Measurements from ENCODE around the gene PLIN4.
A peak's percentile ranks its signal among the peaks of the same experiment; 100 is the strongest.

The PLIN4 gene

DNA sequence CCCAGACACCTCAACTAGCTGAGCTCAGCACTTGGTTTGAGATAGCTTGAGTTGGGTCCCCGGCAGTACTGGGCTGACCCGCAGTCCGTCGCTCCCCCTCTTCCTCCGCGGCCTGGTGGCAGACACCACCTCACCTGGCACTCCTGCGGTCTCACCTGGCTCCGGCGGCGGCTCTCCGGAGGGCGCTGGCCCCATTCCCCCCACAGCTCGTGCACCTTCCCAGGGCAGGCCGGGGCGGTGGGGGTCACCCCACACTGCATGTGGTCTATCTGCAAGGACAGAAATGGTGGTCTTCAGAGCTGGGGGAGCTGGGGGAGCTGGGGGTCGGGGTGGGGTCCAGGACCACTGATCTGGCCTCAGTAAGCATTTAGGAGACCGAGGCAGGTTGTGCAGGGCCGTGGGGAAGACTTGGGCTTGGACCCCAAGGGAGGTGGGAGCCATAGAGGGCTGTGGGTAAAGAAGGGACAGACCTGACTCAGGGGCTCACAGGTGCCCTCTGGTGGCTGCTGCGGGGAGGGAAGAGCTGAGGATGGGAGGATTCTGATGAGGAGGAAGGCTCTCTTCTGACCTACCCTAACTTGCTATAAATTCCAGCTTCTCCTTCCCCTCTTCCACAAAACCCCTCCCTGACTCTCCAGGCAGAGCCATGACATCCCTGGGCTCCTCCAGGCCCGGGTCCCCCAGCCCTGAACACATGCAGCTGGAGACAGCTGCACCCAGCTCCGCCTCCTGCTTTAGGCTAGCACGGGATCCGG, 6.7 kb upstream of the PLIN4 start:
- peak; percentile 39 for DNase-seq

DNA sequence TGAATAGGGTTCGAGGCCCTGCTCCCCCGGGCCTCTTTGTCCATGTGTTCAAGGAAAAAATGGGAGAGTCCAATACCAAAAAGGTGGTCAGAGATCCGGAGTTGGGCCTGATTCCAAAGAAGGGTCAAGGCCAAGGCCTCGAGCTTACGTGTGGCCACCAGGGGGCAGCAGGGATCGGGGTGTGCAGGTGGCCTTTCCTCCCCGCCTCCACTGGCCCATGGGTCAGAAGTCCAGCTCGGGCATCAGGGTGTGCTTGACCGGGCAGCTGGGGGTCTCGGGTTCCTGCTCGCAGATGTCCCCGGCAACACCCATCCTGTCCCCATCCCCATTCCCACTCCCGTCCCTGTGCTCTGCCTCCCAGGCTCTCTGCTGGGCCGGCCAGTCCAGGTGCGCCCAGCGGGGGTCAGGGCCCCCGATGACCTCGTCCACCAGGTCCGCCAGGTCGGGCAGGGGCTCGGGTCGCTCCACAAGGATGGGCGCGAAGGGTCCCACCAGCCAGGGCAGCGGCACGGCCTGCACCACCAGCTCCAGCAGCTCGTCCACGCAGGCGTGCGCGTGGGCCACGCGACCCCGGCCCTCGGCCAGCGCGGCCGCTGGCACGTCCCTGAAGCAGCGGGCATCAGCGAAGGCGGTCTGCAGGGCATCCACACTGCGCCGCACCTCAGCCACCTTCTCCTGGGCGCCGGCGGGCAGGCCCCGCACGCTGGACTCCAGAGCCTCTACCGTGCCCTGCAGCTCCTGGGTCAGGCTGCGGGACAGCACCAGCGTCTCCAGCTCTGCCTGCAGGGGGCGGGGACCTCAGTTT, 5.2 kb upstream of the PLIN4 start:
- no peak for DNase-seq

DNA sequence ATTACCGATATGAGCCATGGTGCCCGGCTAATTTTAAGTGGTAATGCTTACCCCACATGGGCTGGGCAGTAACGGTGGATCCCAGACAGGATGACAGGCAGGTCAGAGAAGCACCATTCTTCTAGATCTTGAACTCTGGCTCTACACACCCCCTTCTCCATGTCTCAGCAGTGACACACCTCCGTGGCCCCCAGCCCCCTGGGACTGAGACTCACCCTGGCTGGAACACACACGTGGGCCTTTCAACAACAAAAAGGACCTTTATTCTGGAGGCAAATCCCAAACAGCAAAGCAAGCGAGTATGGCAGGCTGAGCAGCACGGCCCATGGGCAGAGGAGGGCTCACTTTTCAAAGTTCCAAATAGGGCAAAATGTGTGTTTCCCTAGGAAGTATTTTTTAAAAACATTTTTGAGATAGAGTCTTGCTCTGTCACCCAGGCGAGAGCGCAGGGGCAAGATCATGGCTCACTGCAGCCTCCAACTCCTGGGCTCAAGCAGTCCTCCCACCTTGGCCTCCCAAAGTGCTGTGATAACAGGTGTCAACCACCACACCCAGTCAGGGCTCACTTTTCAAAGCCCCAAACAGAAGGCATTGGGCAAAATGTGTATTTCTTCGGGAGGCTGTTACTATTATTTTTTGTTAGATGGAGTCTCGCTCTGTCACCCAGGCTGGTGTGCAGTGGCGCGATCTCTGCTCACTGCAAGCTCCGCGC, 4.2 kb upstream of the PLIN4 start:
- no peak for DNase-seq

DNA sequence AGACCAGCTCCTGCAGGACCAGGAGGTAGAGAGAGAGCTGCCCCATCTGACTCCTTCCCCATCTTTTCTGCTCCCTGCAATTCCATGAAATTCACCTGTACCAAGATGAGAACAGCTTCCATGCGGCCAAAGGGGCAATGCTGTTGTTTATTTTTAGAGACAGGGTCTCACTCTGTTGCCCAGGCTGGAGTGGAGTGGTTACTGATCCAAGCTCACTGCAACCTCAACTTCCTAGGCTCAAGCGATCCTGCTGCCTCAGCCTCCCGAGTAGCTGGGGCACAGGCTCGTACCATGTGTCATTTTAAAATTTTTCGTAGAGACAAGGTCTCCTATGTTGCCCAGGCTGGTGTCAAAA, 3.6 kb upstream of the PLIN4 start:
- DNase-seq, result no peak

DNA sequence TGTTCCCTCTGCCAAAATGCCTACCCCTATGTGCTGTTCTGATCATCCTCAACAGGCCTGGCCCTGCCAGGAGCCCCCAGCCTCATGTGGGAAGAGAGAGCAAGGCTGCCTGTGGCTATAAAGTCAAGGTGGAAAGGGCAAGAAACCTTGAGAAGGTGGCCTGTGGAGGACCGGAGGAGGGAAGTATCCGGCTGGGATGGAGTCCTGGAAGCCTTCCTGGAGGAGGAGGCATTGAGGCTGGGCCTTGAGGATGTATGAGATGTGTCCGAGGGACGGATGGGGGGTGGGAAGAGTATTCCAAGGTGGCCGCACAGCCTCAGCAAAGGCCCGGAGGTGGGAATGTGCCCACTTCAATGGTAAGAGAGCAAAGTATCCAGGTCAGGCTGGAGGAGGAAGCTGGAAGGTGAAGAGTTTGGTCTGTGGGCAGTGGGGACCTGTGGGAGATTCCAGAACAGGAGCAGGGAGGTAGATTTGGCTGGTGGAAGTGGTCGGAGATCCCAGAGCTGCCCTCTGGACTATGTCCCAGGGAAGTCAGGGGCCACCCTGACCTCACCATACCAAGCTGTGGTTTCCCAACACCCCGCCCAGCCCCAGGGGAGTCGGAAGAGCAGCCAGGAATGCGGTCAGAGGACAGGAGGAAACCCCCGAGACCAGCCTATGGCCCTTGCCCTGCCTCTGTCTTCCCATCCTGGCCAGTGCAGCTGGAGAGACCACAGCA, 3.0 kb upstream of the PLIN4 start:
- no peak for DNase-seq

DNA sequence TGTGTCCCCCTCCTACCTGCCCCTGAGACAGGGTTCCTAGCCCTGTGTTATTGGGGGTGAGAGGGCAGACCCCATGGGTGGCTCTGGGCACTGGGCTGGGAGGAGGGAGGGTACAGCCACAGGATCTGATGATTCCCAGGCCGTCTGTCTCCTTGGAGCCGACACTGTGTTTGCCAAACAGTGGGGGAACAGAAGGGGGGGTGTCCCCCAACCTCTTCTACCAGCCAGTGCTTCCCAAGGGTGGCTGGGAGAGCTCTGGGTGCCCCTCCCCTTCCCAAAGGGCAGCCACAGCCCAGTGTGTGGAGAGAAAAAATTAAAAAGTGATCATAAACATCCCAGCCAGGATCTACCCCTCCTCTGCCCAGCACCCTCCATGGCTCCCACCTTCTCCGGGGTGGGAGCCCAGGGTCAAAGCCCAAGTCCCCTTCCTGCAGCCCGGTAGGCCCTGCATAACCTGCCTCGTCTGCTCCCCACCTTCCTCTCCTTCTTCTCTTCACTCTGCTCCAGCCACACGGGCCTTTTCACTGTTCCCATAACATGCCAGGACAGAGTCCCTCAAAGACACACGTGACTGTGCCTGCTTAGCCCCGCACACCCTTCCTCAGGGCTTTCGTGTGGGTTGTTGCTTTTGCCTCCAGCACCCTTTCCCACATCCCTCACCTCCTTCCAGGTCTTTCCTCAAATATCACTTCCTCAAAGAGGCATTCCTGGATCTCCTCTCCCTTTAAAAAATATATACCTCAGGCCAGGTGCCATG, 1.4 kb upstream of the PLIN4 start:
- no peak for DNase-seq

DNA sequence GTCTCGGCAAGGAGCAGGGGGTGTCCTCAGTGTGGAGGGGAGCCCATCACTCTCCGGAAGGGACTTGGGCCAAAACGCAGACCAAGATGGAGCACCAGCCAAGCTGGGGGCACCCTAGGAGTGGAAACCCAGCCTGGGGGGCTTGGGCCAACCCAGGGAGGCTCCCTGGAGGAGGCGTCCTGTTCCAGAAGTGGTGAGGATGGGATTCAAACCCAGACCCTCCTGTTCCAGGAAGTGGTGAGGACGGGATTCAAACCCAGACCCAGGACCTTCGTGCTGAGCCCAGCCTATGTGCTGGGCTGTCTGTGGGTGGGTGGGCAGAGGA, 848 bp upstream of the PLIN4 start:
- no peak for DNase-seq

DNA sequence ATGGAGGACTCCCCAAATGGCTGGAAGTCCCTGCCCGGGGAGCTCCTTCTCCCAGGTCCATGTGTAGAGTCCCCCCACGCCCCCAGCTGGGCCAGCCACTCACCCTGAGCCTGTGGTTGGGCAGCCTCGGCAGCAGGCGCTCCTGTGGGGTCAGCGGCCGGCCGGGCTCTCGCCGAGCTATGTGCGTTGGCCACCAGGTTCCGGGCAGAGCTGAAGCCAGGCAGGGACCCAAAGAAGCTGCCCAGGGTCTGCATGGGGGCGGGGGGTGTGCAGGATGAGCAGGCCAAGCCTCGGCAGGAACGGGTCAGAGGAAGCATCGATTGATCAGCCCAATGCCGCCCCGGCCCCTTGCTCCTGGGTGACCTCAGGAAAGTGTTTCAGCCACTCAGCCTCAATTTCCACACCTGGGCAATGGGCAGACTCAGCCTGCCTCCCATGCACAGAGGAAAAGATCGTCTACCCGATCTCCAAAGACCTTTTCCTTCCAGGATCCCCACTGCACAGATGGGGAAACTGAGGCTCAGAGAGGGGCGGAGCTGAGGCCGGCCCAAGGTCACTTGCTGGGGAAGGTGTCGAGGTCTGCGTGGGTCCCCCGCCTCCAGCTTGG, 732 bp downstream of the PLIN4 start:
- no peak for DNase-seq

DNA sequence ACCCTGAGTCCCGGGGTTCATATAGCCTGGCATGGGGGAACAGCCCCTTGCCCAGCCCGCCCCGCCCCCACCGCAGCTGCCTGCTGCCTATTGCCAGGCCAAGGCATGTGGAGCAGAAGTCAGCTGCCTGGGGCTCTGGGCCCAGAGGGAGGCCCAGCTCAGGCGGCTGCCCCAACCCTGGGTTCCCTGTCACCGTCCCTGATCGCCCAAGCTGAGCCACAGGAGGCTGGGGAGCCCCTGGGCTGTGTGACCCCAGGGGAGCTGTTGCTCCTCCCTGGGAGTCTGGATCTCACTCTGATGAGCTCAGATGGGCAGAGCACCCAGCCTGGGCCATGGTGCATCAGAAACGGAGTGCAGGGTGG, 1.4 kb downstream of the PLIN4 start:
- DNase-seq, result no peak

DNA sequence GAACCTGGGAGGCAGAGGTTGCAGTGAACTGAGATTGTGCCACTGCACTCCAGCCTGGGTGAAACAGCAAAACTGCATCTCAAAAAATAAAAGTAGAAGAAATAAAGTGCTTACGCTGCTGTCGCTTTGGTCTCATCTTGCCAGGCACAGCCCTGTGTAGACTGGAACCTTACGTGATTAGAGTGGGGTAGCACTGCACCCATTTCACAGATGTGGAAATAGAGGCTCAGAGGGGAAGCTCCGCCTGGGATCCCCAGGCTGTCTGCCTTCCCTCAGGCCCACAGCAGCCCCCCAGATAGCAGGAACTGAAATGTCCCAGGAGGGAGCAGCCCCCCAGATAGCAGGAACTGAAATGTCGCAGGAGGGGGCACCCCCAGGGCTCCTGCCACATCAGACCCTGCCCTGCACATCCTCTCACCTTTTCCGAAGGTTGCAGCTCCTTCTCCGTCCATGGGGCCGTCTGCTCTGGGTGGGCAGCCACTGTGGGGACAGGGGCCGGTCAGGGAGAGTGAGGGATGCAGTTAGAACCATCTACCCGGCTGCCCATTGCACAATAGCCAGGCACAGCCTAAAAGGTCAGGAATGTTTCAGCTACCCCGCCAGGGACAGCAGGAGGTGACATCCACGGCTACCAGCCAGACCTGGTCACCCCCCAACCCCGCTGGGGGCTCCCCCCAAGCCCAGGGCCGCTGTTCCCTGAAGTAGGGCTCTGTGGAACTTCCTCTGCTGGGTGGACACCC, 1.9 kb downstream of the PLIN4 start:
- no peak for DNase-seq

DNA sequence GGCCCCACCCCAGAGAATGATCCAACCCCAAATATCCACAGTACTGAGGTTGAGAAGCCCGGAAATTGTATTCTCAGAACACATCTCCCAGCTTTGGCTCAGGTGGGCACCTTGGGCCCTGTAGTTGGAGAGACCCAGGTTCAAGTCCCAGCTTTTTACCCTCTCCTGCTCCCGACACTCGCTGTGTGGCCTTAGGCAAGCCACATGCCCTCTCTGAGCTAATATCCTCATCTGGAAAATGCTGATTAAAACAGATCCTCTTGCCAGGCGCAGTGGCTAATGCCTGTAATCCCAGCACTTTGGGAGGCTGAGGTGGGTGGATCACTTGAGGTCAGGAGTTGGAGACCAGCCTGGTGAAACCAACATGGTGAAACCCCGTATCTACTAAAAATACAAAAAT, 2.6 kb downstream of the PLIN4 start:
- no peak for DNase-seq

DNA sequence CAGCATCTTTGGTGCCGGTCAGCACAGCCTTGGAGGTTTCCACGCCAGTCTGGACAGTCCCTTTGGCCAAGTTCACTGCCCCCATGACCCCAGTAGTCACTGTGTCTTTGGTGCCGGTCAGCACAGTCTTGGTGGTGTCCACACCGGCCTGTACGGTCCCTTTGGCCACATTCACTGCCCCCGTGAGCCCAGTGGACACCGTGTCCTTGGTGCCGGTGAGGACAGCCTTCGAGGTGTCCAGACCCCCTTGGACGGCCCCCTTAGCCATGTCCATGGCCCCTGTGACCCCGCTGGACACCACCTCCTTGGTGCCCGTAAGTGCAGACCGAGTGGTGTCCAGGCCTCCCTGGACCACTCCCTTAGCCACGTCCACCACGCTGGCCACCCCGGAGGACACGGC, 5.0 kb downstream of the PLIN4 start:
- no peak for DNase-seq

DNA sequence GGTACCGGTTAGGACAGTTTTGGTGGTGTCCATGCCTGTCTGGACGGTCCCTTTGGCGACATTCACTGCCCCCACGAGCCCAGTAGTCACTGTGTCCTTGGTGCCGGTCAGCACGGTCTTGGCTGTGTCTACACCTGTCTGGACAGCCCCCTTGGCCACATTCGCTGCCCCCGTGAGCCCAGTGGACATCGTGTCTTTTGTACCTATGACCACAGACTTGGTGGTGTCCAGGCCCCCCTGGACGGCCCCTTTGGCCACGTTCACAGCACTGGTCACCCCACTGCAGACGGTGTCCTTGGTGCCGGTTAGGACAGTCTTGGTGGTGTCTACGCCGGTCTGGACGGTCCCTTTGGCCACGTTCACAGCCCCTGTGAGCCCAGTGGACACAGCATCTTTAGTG, 6.2 kb downstream of the PLIN4 start:
- DNase-seq, result no peak

DNA sequence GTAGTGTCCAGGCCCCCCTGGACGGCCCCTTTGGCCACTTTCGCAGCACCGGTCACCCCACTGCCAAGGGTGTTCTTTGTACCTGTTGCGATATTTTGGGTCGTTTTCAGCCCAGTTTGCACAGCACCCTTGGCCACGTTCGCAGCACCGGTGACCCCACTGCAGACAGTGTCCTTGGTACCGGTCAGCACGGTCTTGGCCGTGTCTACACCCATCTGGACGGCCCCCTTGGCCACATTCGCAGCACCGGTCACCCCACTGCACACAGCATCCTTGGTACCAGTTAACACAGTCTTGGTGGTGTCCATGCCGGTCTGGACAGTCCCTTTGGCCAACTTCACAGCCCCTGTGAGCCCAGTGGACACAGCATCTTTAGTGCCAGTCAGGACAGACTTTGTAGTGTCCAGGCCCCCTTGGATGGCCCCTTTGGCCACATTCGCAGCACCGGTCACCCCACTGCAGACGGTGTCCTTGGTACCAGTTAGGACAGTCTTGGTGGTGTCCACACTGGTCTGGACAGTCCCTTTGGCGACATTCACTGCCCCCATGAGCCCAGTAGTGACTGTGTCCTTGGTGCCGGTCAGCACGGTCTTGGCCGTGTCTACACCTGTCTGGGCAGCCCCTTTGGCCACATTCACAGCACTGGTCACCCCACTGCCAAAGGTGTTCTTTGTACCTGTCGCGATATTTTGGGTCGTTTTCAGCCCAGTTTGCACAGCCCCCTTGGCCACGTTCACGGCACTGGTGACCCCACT, 6.8 kb downstream of the PLIN4 start:
- DNase-seq, result no peak

DNA sequence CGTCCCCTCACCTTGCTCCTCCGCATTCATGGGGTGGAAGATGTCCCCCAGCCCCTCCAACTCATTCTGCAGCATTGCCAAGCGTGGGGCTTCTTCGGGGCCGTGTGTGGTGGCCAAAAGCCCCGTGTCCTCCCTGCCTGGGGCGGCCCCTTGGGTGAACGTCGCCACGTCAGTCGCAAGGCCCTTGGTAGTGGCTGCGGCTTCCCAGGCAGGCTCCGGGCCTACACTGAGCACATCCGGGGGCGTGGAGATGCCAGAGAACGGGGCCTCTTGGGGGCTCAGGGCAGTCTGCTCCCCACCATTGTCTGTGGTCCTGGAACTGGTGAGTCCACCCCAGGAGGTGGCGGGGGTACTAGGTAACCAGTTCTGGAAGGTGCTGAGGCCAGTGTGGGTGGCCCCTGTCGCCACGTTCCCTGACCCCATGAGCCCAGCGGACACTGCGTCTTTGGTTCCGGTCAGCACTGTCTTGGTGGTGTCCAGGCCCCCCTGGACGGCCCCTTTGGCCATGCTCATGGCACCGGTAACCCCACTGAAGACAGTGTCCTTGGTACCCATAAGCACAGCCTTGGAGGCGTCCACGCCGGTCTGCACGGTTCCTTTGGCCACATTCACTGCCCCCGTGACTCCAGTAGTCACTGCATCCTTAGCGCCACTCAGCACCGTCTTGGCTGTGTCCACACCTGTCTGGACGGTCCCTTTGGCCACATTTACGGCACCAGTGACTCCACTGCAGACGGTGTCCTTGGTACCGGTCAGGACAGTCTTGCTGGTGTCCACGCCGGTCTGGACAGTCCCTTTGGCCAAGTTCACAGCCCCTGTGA, 7.6 kb downstream of the PLIN4 start:
- DNase-seq, result no peak

DNA sequence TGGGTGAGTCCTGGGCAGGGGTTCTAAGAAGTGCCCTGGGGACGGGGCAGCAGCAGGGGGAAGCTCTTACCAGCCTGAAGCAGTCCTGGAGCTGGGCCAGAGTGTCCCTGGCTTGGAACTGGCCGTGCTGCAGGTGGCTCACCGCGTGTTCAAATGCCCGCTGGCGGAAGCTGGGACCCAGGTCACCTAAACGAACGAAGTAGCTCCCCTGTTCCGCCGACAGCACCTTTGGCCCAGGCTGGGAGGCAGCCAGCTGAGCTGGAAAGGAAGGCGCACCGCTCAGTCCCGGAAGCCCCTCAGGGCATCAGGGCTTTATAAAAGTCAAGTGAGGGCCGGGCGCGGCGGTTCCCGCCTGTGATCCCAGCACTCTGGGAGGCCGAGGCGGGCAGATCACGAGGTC, 9.6 kb downstream of the PLIN4 start:
- no peak for DNase-seq

DNA sequence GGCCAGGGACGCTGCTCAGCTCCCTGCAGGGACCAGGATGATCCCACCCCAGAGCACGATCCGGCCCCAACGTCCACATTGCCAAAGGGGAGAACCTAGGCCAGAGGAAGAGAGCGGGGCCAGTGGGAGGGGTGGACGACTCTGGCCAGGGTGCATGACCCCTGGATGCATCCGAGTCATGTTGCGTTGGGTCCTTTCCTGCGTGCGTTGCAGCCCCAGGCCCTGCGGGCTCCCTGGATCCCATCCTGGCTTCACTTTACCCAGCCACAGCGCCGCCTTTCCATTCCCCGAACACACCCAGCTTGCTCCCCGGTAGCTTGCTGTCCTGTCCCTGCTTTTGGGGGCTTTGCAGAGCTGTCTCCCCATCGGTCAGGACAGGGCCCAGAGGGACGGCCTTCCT, 10.5 kb downstream of the PLIN4 start:
- no peak for DNase-seq

DNA sequence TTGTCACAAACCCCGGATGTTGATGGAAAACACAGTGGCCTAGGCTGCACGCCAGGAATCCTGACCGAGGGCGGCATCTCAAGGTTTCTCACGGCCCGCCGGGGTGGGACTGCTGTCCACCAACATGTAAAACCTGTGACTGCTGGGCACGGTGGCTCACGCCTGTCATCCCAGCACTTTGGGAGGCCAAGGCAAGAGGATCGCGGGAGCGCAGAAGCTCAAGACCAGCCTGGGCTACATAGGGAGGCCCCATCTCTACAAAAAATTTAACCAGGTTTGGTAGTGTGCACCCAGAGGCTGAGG, 11.2 kb downstream of the PLIN4 start:
- DNase-seq, result no peak

DNA sequence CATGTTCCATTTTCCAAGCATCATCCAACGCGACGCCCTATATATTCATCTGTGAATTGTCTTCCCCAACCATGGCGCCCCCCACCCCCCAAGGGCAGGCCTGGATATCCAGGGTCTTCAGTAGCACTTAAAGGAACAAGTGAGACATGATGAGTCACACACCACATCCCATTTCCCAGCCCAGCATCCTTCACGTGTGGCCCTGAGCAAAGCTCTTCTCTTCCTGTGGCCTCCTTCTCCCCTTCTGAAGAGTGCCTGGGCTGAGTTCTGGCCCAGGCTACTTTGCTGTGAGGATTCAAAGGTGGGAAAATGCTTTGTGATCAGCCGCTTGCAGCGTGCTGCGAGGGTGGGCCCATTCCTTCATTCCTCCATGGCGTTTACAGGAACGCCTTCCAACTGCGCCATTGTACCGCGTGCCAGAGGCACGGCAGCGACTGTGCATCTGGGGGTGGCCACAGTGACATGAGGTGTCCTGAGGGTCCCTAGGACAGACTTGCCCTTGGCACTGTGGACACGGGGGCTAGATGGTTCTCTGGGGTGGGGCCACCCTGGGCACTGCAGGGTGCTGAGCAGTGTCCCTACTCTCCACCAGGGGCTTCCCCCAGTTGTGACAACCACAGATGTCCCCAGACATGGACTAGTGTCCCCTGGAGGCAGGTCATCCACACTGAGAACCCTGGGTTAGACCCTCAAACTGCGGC, 11.7 kb downstream of the PLIN4 start:
- no peak for DNase-seq

Data from central memory CD4-positive, alpha-beta T cell (primary cell).